ENCODE measurements around the gene OR5H14.

OR5H14 gene

GRCh38 chr3:98199020-98199419, 51.7 kb downstream of the OR5H14 start:
- DNase-seq (ENCODE audit: low read depth) = no peak

All from fibroblast of the conjunctiva (primary cell).